ENCODE data around the gene STK24. TPM values are rescaled to one million over a fixed set of nuclear protein-coding genes. Genes with fewer than 3 reads are reported as not detected.

Gene STK24
- total RNA-seq, 6 donors from 2014 or later = 51.3 to 89.8 (median 78.6) TPM

DNA sequence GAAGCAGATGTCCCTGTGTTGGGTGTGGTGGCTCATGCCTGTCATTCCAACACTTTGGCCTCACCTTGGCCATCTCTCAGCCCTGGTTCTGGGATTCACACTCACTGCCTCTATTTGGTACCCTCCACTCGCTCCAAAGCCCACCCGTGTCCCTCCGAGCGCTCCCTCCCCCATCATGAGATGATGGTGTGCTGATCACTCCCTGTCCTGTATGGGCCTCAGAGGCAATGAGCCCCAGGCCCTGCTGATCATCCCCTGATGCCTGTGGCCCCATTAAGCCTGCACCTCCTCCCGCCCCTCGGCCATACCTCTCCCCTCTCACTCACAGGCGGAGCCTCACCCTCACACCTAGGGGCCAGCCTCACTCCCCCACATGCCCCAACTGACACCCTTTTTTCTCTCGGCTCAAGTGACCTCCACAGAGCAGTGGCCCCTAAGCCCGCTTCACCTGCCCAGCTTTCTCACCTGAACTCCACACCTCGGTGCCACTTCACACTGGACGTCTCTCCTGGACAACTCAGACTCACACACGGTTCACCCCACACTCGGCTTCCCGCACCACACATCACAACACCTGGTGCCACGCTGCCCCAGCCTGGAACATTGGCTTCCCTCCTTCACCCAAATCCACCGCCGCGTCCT, 114.5 kb downstream of the STK24 start:
- peak overlapping the region in 2 of 4 donors; percentile 6 to 22 for H3K27ac ChIP-seq
- 93 to 96% methylated on average over 18 of the region's 18 CpGs for WGBS, 2 donors
- peaks cover 0 to 13% (median 0%) of the 10 kb centered on the region in 4 donors for H3K4me1 ChIP-seq
- H3K9me3 ChIP-seq = no peaks in the 10 kb centered on the region
- no peak for ATAC-seq (ENCODE audit: low FRiP score in 2 of 2)
- no peak for DNase-seq
- TF ChIP-seq, protein P1, sequence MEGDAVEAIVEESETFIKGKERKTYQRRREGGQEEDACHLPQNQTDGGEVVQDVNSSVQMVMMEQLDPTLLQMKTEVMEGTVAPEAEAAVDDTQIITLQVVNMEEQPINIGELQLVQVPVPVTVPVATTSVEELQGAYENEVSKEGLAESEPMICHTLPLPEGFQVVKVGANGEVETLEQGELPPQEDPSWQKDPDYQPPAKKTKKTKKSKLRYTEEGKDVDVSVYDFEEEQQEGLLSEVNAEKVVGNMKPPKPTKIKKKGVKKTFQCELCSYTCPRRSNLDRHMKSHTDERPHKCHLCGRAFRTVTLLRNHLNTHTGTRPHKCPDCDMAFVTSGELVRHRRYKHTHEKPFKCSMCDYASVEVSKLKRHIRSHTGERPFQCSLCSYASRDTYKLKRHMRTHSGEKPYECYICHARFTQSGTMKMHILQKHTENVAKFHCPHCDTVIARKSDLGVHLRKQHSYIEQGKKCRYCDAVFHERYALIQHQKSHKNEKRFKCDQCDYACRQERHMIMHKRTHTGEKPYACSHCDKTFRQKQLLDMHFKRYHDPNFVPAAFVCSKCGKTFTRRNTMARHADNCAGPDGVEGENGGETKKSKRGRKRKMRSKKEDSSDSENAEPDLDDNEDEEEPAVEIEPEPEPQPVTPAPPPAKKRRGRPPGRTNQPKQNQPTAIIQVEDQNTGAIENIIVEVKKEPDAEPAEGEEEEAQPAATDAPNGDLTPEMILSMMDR (IDR thresholded peaks at IDR 0.05) = no peak
- TF ChIP-seq EP300 (IDR thresholded peaks at IDR 0.05) (no peak), POLR2A (IDR thresholded peaks at IDR 0.05) (no peak), POLR2AphosphoS5 (IDR thresholded peaks at IDR 0.05) (no peak)
- H3K4me3 ChIP-seq = no peak overlapping the region
- H3K36me3 ChIP-seq = peaks cover 9 to 83% (median 53%) of the 10 kb centered on the region in 4 donors
- H3K27me3 ChIP-seq = no peaks in the 10 kb centered on the region

DNA sequence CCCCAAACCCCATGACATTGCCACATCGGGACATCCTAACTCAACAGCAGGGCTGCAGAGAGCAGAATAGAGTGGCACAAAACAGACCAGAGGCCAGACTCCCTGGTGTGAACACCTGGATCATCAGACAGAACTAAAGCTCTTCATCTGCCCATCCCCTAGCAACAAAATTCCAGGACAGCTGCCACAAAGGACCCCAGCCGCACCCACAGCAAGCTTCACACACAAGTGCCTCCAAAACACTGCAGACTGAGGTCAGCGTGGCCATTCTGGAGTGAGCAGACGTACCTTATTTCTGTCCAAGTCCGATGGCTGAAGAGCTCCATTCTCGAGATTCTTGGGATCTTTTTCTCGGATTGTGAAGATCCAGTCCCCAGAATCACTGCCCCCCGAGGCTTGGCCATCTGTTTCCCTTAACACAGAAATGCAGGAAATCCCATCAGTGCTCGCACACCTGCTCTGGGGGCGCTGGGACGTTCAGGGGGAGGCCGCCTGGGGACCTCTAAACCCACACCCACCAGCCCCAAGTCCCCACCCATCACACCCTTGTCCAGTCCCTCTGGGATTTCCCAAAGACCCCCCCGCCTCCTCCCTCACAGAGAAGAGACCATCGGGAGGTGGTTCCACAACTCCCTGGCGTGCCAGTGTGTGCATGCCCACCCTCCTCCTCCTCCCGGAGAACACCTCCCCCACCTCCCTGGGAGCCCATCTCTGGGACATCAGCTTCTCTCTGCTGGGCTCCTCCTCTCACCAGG, 115.2 kb downstream of the STK24 start:
- TF ChIP-seq EP300 (IDR thresholded peaks at IDR 0.05) (no peak), POLR2A (IDR thresholded peaks at IDR 0.05) (no peak), POLR2AphosphoS5 (IDR thresholded peaks at IDR 0.05) (no peak)
- TF ChIP-seq, protein P1 (IDR thresholded peaks at IDR 0.05) = no peak
- ATAC-seq (ENCODE audit: low FRiP score in 2 of 2) (no peak), DNase-seq (no peak)
- no peaks in the 10 kb centered on the region for H3K9me3 ChIP-seq
- no peak overlapping the region for H3K4me3 ChIP-seq
- peaks cover 9 to 86% (median 58%) of the 10 kb centered on the region in 4 donors for H3K36me3 ChIP-seq
- H3K4me1 ChIP-seq = peaks cover 0 to 13% (median 0%) of the 10 kb centered on the region in 4 donors
- no peaks in the 10 kb centered on the region for H3K27me3 ChIP-seq
- WGBS, 2 donors = 92 to 93% methylated on average over 13 to 14 of the region's 16 CpGs
- peak overlapping the region in 1 of 4 donors; percentile 6 for H3K27ac ChIP-seq

DNA sequence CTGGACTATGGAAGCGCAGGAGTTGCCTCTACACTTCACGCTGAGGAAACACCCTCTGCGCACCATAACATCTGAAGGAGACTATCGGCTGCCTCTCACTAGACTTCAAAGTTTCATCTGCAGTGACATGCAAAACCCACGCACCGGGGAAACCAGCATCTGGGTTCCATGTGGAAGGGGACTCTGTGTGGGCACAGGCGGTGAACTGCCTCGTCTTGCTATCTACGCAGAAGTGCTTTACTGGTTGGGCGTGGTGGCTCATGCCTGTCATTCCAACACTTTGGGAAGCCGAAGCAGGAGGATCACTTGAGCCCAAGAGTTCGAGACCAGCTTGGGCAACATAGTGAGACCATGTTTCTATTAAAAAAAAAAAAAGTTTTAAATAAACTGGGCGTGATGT, 116.4 kb downstream of the STK24 start:
- 82 to 83% methylated on average over 13 of the region's 13 CpGs for WGBS, 2 donors
- no peaks in the 10 kb centered on the region for H3K9me3 ChIP-seq
- DNase-seq = no peak
- no peak for ATAC-seq (ENCODE audit: low FRiP score in 2 of 2)
- H3K4me3 ChIP-seq = no peak overlapping the region
- peaks cover 0 to 13% (median 0%) of the 10 kb centered on the region in 4 donors for H3K4me1 ChIP-seq
- no peaks in the 10 kb centered on the region for H3K27me3 ChIP-seq
- no peak overlapping the region for H3K27ac ChIP-seq
- H3K36me3 ChIP-seq = peaks cover 9 to 88% (median 63%) of the 10 kb centered on the region in 4 donors
- TF ChIP-seq, protein P1 (IDR thresholded peaks at IDR 0.05) = no peak
- TF ChIP-seq EP300 (IDR thresholded peaks at IDR 0.05) (no peak), POLR2AphosphoS5 (IDR thresholded peaks at IDR 0.05) (no peak), POLR2A (IDR thresholded peaks at IDR 0.05) (no peak)

DNA sequence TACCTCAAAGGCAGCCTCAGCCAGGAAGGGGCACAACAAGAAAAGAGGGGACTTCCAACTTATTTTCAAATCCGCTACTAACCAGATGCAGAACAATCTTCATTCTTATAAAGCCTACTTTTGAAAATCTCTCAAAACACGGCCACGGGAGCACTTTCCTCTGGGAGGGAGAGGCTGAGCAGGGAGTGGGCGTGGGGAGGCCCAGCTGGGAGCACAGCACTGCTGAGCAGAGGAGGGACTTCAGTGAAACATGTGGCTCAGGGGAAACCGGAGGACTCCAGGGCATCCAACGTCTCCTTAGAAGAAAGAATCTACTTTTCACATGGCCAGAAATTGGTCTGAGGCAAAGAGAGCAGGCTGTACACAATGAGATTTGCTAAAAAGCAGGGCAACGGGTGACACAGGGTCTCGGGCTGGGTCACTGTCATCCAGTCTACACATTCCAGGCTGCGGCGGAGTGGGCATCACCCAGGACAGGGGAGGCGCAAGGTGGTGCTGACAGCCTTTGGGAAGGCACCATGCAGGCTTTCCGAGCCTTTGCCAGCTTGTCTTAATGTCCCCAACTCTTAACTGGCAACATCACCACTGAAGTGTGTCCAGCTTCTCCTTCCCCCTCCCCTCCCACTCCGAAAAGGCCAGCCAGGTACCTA, 117.1 kb downstream of the STK24 start:
- ATAC-seq (ENCODE audit: low FRiP score in 2 of 2) = no peak
- H3K27ac ChIP-seq = no peak overlapping the region
- H3K4me3 ChIP-seq = no peak overlapping the region
- no peak for DNase-seq
- WGBS, 2 donors = 96 to 97% methylated on average over 12 to 13 of the region's 13 CpGs
- TF ChIP-seq POLR2AphosphoS5 (IDR thresholded peaks at IDR 0.05) (no peak), EP300 (IDR thresholded peaks at IDR 0.05) (no peak), POLR2A (IDR thresholded peaks at IDR 0.05) (no peak)
- TF ChIP-seq, protein P1 (IDR thresholded peaks at IDR 0.05) = no peak
- peaks cover 0 to 14% (median 3%) of the 10 kb centered on the region in 4 donors for H3K4me1 ChIP-seq
- no peaks in the 10 kb centered on the region for H3K9me3 ChIP-seq
- H3K27me3 ChIP-seq = no peaks in the 10 kb centered on the region
- peaks cover 9 to 88% (median 59%) of the 10 kb centered on the region in 4 donors for H3K36me3 ChIP-seq

All from upper lobe of left lung (tissue), 6 donors.